Endometrium (tissue), 2 donors: ENCODE results near the gene GPR55.

Experiments used
- FAIRE-seq: peaks from 2 replicates; lab custom pipeline; 2012; peaks lifted over from hg19 to GRCh38; lab: Jason Lieb, UNC
- donor health status: control.
- donor health status: control.

Gene GPR55

DNA sequence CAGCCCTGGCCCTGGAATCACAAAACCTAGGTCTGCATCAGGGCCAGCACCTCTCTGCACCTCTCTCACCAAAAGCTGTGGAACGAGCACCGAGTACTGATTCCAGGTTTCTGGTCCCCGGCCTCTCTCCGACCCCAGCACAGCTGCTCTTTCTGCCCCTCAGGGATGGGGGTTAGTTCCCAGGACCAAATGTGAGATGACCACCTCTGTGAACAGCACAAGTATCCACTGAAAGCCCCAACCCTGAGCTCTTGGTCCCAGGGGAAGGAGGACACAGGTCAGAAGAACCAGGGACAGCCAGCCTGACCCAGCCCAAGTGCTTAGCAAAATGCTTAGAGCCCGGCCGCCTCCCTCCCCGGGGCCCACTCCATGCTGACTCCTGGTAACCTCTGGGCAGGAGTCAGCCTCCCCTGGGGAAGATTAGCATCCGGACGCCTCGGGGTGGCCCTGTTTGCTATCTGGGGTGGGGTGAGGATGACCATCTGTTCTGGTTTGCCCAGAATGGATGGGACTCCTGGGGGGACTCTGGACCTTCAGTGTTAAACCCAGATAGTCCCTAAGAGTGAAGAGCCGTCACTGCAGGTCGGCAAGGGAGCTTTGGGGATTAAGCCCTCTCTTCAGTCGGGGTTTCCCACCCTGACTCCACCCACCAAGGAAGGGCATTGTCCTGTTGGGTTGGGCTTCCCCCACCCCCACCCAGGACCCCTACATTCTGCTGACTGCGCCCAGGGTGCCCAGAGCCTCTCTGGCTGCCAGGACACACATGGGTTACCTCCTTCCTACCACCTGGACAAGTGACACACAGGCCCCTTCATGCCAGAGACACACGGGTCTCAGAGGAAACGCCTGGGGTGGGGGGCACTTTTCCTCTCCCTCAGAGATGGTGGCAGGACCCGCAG is 9.4 kb upstream of the GPR55 start:
- FAIRE-seq, result no peak

DNA sequence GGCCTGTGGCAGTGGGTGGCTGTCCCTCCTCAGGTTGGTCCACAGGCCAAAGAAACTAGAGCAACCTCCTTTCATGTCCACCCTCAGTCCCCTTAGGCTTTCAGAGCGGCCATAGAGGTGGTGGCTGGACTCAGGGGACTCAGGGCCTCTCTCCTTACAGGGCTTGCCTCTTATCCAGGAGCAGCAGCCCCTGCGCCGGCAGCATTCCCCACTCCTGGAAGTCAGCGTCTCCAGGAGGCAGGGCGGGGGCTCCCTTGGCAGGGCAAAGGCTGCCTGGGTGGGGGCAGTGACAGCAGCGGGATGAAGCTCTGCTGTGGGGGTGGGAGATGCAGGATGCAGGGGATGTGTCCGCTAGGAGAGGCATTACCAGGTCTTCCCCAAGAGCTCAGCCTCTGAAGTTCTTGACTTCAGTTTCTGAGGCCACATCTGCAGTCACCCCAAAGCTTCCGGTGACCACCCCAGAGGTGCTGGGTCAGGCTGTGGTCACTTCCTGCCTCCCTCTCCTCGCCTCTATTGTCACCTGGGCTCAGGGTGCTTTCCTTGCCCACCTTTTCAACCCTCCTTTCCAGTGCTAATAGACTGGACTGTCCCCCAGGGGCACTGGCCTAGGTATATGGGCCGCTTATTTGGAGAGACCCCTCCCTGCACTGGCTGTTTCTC is 8.6 kb upstream of the GPR55 start:
- no peak for FAIRE-seq

DNA sequence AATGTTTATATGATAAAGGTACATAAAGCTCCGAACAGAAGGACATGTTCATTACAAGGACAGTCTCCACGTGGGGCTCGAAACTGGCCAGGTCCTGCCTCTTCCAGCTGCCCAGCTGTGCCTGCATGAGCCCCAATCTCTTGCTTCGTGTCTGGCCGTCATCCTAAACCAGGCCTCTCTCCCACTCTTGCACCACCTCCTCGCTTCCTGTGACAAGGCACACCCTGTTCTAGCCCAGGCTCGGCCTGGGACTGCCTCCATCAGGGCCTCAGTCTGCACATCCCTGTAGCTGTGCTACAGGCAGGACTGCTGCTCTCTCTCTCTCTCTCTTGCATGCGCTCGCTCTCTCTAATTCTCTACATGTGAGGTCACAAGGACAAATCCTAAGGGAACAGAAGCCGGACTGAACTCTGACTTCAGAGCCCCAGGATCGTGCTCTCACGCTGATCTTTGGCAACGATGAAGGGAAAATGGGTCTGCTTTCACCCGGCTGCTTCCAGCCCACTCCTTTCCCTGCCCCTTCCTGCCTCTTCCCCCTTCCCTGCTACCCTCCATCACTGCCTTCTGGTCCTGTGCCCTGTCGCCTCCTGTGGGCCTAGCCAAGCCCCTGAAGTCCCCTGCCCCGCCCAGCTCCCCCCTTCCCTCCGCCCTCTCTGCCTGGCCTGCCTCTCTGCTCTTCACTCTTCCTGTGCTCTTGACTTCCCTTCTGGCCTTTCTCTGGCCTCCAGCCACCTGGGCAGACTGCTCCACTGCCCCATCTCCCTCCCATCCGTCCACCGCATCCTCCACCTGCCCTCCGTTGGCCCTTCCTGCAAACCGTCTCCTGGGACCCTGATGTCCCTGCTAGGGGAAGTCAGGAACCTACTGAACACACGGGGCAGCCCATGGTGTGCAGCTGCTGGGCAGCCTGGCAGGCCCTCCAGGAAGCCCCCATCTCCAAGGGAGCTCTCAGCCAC is 7.8 kb upstream of the GPR55 start:
- no peak for FAIRE-seq

GRCh38 chr2:230931556-230932231 is 6.7 kb upstream of the GPR55 start:
- no peak for FAIRE-seq

GRCh38 chr2:230930928-230931555 is 6.0 kb upstream of the GPR55 start:
- FAIRE-seq, result no peak

GRCh38 chr2:230930149-230930780 is 5.2 kb upstream of the GPR55 start:
- no peak for FAIRE-seq

DNA sequence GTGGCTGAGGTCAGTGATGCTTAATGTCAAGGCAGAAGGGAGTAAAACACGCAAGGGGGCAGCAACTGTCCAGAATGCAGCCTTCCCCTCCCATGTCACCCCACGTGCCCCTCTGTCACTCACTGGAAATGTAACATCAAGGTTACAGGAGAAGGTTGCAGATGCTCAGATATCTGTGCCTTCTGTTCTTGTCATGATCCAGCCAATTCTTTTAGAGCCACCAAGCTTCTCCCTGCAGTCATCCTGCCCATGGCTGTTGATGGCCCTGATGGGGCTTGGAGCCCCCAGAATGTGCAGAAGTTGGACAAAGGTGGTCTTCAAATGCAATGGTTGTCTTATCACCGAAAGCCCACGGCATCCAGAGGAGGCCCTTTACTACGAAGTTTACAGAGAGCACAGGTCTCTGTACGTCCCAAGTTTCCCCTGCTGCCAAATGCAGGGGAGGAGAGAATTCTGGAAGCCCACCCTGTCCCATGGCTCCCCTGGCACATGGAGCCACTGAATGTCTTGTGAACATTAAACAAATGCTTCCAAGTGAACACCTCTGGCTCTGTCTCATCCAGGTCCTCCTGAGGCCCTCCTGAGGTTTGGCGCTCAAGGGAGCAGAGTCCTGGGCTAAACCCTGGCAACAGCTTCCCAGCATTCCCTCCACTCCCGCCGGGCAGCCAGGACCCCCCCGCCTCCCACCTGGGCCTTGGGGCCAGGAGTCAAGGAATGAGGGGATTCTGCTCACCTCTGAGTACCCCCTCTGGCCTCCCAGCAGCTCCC is 4.5 kb upstream of the GPR55 start:
- FAIRE-seq, result no peak

GRCh38 chr2:230928701-230929380 is 3.8 kb upstream of the GPR55 start:
- FAIRE-seq, result no peak

DNA sequence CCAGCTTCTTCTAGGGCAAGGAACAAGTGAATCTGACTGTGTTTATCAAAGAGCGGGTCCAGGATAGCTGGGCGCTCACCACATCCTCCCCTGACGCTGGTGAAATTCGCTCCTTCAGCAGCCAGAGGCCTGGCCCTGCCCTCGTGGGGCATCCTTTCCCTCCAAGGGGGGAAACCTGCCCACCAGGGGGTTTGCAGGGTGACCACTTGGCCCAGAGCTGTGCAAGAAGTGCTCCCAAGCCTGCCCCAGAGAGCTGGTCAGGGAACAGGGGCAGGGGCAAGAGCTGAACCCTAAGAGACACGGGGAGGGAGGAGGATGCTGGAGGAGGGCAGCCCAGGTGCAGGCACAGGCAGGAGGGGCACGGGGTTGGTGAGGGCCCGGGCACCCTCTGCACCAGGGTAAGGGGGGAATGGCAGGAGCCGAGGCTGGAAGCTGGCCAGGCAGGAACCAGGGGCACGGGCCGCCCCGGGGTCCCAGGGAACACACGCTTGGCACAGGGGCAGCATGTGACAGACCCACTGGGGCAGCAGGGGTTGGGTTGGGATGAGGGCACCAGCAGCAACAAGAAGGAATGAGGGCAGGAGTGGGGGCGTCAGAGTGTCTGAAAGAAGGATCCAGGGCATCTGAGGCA is 2.8 kb upstream of the GPR55 start:
- no peak for FAIRE-seq

GRCh38 chr2:230925879-230926765 is 1.1 kb upstream of the GPR55 start:
- FAIRE-seq, result no peak

DNA sequence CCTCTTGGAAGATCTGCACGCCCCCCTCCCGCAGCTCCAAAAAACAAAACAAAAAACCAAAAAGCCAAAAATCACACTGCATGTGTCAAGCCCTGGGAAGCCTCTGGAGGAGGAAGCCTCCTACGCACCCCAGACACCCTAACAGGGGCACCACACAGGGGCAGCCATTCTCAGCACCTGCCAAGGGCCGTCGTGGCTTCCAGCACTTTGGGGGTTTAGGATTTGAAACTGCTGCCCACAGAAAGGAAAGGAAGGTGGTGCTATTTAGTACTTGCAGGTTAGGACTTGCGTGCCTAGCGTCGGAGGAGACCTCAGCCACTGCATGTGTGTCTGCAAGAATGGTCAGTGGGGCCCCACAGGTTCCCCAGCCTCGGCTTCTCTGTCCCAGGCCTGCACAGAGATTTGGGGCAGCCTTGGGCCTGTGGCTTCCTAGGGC is 419 bp upstream of the GPR55 start:
- no peak for FAIRE-seq

GRCh38 chr2:230924092-230924469 is 961 bp downstream of the GPR55 start:
- no peak for FAIRE-seq

- no peak for FAIRE-seq
Measured at GRCh38 chr2:230922951-230923717, 1.9 kb downstream of the GPR55 start.

GRCh38 chr2:230921806-230922595 is 3.0 kb downstream of the GPR55 start:
- FAIRE-seq, result no peak

DNA sequence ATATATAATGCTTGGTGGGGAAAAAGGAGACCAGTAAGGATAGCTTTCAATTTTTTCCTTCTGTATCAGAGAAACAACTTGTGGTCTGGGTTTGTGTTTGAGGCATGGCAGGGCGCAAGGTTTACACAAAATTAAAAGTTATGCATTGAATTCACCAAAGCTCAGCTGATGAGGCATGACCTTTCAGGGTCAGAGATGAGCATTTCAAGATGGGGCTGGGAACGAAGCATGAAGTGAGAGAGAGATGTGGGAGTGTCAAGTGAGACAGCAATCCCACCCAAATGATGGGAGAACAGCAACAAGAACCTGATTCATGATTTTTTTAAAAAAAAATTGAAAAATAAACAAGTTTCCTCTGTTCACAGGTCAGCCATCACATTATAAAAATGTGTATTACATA is 4.9 kb downstream of the GPR55 start:
- FAIRE-seq, result no peak

DNA sequence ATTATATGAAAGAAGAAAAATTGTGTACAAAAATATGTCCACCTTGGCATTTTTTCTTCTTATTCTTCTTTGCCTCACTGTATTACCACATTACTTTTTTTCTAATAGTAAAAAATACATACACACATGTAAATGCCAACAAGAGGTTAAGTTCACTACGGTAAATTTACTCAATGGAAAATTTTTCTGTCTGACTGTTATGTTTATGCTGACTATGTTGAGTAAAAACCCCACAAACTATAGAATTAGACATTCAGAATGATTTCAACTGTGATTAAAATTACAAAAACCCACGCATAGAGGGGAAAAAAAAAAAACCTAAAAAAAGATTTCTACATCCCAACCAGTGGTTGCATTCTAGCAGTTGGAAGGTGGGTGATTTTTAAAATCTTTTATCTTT is 5.4 kb downstream of the GPR55 start:
- no peak for FAIRE-seq
